ENCODE data around the gene TSTD2. TPM values are rescaled to one million over a fixed set of nuclear protein-coding genes. Genes with fewer than 3 reads are reported as not detected.

Gene TSTD2
- polyA plus RNA-seq, 1 of the 3 experiments (the other 2 are of a cell fraction) = 11.5 TPM

DNA sequence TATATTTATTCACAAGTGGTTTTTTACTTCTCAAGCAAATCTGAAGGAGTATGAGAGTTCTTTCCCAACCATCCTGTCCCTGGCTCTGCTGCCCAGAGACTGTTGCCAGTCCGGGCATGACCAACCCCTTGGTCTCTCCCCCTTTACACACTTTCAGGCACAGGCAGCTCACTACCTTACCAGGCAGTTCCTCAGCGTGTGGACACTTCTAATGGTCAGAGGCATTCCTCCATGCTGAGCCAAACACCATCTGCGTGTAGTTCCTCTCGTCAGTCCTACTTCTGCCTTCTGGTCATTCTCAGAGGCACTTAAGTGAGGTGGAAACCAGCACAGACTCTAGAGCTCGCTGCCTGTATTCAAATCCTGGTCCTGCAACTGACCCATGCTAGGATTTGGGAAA is 56.1 kb downstream of the TSTD2 start (continued):
- TF ChIP-seq REST (IDR thresholded peaks at IDR 0.05; ENCODE audit: low read depth, low read length) (no peak), NFIC (IDR thresholded peaks at IDR 0.05; ENCODE audit: borderline replicate concordance) (no peak), RAD21 (IDR thresholded peaks at IDR 0.05; ENCODE audit: low read length) (no peak), CHD2 (IDR thresholded peaks at IDR 0.05; ENCODE audit: low read length, partially characterized antibody) (no peak), YY1 (IDR thresholded peaks at IDR 0.05; ENCODE audit: low read depth) (no peak), TAF1 (IDR thresholded peaks at IDR 0.05; ENCODE audit: borderline replicate concordance, low read depth, low read length) (no peak), FOXJ3 (CRISPR knock-in tag; IDR thresholded peaks at IDR 0.05) (no peak)
- TF ChIP-seq, protein P1, sequence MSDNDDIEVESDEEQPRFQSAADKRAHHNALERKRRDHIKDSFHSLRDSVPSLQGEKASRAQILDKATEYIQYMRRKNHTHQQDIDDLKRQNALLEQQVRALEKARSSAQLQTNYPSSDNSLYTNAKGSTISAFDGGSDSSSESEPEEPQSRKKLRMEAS (IDR thresholded peaks at IDR 0.05; ENCODE audit: low read depth) = no peak

DNA sequence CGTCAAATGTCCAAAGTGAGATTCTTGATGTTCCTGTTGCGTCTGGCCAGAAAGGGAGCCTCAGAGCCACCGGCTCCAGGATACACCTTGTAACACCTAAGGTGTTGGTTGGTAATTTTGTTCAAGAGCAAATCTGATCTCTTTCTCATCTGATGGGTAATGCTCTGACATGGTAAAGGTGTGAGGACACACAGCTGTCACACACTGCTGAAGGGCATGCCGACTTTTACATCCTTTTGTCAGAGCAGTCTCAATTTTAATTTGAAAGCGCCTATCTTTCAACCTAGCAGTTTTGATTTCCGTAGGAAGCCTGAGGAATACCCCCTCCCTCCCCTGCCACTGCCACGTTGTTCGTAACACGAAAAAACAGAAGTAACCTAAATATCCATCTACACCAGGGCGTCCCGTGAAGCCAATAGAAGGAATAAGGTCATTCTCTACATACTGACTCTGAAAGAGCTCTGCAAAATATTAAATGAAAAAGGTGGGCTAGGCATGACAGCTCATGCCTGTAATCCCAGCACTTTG is 57.4 kb downstream of the TSTD2 start:
- 72% methylated on average over 10 of the region's 11 CpGs for WGBS (ENCODE audit: low lambda C conversion rate)
- Histone ChIP-seq H3K4me2 (no peak overlapping the region), H3K27ac (ENCODE audit: low read depth in 2 of 2, low read length in 1 of 2) (no peak overlapping the region), H3K9ac (no peak overlapping the region), H3F3A (replicated peaks; ENCODE audit: insufficient read depth) (no peaks in the 10 kb centered on the region), H3K9me3 (no peaks in the 10 kb centered on the region), H3K36me3 (replicated peaks in 1 of 2; ENCODE audit: control insufficient read depth in 1 of 2, insufficient read depth in 2 of 2, low read length in 1 of 2) (no peaks in the 10 kb centered on the region), H3K79me2 (ENCODE audit: insufficient read depth) (no peaks in the 10 kb centered on the region), H3K4me3 (ENCODE audit: low read depth in 2 of 2, low read length in 1 of 2) (no peak overlapping the region), H2AFZ (ENCODE audit: low read depth) (no peak overlapping the region), H3K27me3 (ENCODE audit: insufficient read depth) (no peaks in the 10 kb centered on the region), H3K4me1 (ENCODE audit: control insufficient read depth in 1 of 2, insufficient read depth in 2 of 2, low read depth in 1 of 2, low read length in 1 of 2) (peaks cover 0 to 16% of the 10 kb centered on the region in 2 experiments; a peak in 1 of 4 replicates), H4K20me1 (ENCODE audit: insufficient read depth) (no peaks in the 10 kb centered on the region), H3K9me2 (no peaks in the 10 kb centered on the region)
- ChIA-PET POLR2A (interaction anchor here (0.7 to 1.0 kb wide), 2 partner anchors 8 to 95 kb away, joined by 3 to 4 read pairs; no protein-coding TSS in a partner anchor), CTCF (interaction anchor here (1.7 to 3.6 kb wide), 2 partner anchors 23 to 107 kb away, joined by 4 to 15 read pairs; no protein-coding TSS in a partner anchor)
- TF ChIP-seq EZH2phosphoT487 (IDR thresholded peaks at IDR 0.05; ENCODE audit: borderline replicate concordance, low read depth) = no peak
- TF ChIP-seq, protein P2, sequence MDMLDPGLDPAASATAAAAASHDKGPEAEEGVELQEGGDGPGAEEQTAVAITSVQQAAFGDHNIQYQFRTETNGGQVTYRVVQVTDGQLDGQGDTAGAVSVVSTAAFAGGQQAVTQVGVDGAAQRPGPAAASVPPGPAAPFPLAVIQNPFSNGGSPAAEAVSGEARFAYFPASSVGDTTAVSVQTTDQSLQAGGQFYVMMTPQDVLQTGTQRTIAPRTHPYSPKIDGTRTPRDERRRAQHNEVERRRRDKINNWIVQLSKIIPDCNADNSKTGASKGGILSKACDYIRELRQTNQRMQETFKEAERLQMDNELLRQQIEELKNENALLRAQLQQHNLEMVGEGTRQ (IDR thresholded peaks at IDR 0.05; ENCODE audit: borderline replicate concordance, low read depth, low read length) = no peak
- TF ChIP-seq FOXM1 (IDR thresholded peaks at IDR 0.05; ENCODE audit: low read depth) = no peak
- no peak for TF ChIP-seq GATA2 (CRISPR knock-in tag; IDR thresholded peaks at IDR 0.05)
- no peak for TF ChIP-seq ZBTB33 (IDR thresholded peaks at IDR 0.05; ENCODE audit: borderline replicate concordance, low read depth)
- TF ChIP-seq NFIC (IDR thresholded peaks at IDR 0.05; ENCODE audit: borderline replicate concordance) = no peak
- TF ChIP-seq REST (IDR thresholded peaks at IDR 0.05; ENCODE audit: low read depth, low read length) = no peak
- no peak for TF ChIP-seq MXI1 (IDR thresholded peaks at IDR 0.05; ENCODE audit: low read depth, low read length)
- TF ChIP-seq RAD21 (IDR thresholded peaks at IDR 0.05; ENCODE audit: low read length) = no peak
- TF ChIP-seq JUND (IDR thresholded peaks at IDR 0.05) = no peak
- TF ChIP-seq USF1 (IDR thresholded peaks at IDR 0.05; ENCODE audit: borderline replicate concordance, low read depth) = no peak
- TF ChIP-seq TAF1 (IDR thresholded peaks at IDR 0.05; ENCODE audit: borderline replicate concordance, low read depth, low read length) = no peak
- TF ChIP-seq GABPA (IDR thresholded peaks at IDR 0.05; ENCODE audit: low read depth) = no peak
- no peak for TF ChIP-seq MEF2A (IDR thresholded peaks at IDR 0.05; ENCODE audit: borderline replicate concordance, low read depth)
- no peak for DNase-seq

Data from SK-N-SH (cell line).